HFFc6 (cell line): ENCODE measurements around the gene LRG1. TPM values are rescaled to one million over a fixed set of nuclear protein-coding genes. Genes with fewer than 3 reads are reported as not detected.

ENCODE experiments used
- DNase-seq: peaks from one replicate; pipeline ENCODE4 v3.0.0-alpha.2; 2018
- H3K27ac Mint-ChIP-seq: 2 replicates; pipeline ENCODE4 v1.8.0; 2020; ENCODE audit warnings: mild to moderate bottlenecking, mixed read lengths
- H3K27me3 Mint-ChIP-seq: 2 replicates; pipeline ENCODE4 v1.8.0; 2021; ENCODE audit warnings: mild to moderate bottlenecking, moderate library complexity, mixed read lengths; ENCODE audit not compliant: insufficient read depth
- H3K36me3 Mint-ChIP-seq: 2 replicates; pipeline ENCODE4 v1.8.0; 2021; ENCODE audit warnings: low read depth, mixed read lengths
- H3K4me1 Mint-ChIP-seq: 2 replicates; pipeline ENCODE4 v1.8.0; 2020; ENCODE audit warnings: low read depth, mixed read lengths
- H3K4me3 Mint-ChIP-seq: 2 replicates; pipeline ENCODE4 v1.8.0; 2020; ENCODE audit warnings: mild to moderate bottlenecking, moderate library complexity, mixed read lengths
- H3K9me3 Mint-ChIP-seq: 2 replicates; pipeline ENCODE4 v1.8.0; 2020; ENCODE audit warnings: mild to moderate bottlenecking, mixed read lengths
- total RNA-seq, 6 experiments: library from RNA; stranded (reverse); fragmentation: NEBNext Ultra II Directional; extraction: Animal tissue kit (Norgen Biotek cat#: 25700); gene quantifications; 2 replicates in 1 of 6; 3 replicates in 5 of 6; pipeline ENCODE4 v1.2.3, GENCODE V29; 2021
- TF ChIP-seq, protein P1 (sequence below): fragments of 200-600 bp; sonication (generic); IDR thresholded peaks from 2 replicates; pipeline ENCODE4 v1.5.0; 2021; ENCODE audit warnings: antibody characterized with exemption, mild to moderate bottlenecking

Gene LRG1
- total RNA-seq, 6 experiments from 2014 or later, result not detected

DNA sequence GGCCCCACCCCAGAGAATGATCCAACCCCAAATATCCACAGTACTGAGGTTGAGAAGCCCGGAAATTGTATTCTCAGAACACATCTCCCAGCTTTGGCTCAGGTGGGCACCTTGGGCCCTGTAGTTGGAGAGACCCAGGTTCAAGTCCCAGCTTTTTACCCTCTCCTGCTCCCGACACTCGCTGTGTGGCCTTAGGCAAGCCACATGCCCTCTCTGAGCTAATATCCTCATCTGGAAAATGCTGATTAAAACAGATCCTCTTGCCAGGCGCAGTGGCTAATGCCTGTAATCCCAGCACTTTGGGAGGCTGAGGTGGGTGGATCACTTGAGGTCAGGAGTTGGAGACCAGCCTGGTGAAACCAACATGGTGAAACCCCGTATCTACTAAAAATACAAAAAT, 24.1 kb downstream of the LRG1 start:
- Mint-ChIP-seq H3K27me3 (peaks cover 9% of the 10 kb centered on the region), H3K4me1 (no peaks in the 10 kb centered on the region), H3K36me3 (no peaks in the 10 kb centered on the region), H3K27ac (no peak overlapping the region), H3K9me3 (no peaks in the 10 kb centered on the region), H3K4me3 (no peak overlapping the region)
- TF ChIP-seq, protein P1, sequence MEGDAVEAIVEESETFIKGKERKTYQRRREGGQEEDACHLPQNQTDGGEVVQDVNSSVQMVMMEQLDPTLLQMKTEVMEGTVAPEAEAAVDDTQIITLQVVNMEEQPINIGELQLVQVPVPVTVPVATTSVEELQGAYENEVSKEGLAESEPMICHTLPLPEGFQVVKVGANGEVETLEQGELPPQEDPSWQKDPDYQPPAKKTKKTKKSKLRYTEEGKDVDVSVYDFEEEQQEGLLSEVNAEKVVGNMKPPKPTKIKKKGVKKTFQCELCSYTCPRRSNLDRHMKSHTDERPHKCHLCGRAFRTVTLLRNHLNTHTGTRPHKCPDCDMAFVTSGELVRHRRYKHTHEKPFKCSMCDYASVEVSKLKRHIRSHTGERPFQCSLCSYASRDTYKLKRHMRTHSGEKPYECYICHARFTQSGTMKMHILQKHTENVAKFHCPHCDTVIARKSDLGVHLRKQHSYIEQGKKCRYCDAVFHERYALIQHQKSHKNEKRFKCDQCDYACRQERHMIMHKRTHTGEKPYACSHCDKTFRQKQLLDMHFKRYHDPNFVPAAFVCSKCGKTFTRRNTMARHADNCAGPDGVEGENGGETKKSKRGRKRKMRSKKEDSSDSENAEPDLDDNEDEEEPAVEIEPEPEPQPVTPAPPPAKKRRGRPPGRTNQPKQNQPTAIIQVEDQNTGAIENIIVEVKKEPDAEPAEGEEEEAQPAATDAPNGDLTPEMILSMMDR, result no peak
- no peak for DNase-seq

- H3K36me3 Mint-ChIP-seq, result no peaks in the 10 kb centered on the region
- H3K27me3 Mint-ChIP-seq, result peaks cover 13% of the 10 kb centered on the region
Observed at GRCh38 chr19:4513248-4513647, 26.6 kb downstream of the LRG1 start.

GRCh38 chr19:4512070-4512469, 27.8 kb downstream of the LRG1 start:
- TF ChIP-seq, protein P1, result no peak
- DNase-seq, result no peak
- Mint-ChIP-seq H3K4me1 (no peaks in the 10 kb centered on the region), H3K27me3 (peaks cover 13% of the 10 kb centered on the region), H3K4me3 (no peak overlapping the region), H3K36me3 (no peaks in the 10 kb centered on the region), H3K27ac (no peak overlapping the region), H3K9me3 (no peaks in the 10 kb centered on the region)

More at GRCh38 chr19:4513248-4513647, 26.6 kb downstream of the LRG1 start:
- H3K4me3 Mint-ChIP-seq, result no peak overlapping the region
- no peak overlapping the region for H3K27ac Mint-ChIP-seq
- TF ChIP-seq, protein P1, result no peak
- no peaks in the 10 kb centered on the region for H3K9me3 Mint-ChIP-seq
- no peaks in the 10 kb centered on the region for H3K4me1 Mint-ChIP-seq
- DNase-seq, result no peak

DNA sequence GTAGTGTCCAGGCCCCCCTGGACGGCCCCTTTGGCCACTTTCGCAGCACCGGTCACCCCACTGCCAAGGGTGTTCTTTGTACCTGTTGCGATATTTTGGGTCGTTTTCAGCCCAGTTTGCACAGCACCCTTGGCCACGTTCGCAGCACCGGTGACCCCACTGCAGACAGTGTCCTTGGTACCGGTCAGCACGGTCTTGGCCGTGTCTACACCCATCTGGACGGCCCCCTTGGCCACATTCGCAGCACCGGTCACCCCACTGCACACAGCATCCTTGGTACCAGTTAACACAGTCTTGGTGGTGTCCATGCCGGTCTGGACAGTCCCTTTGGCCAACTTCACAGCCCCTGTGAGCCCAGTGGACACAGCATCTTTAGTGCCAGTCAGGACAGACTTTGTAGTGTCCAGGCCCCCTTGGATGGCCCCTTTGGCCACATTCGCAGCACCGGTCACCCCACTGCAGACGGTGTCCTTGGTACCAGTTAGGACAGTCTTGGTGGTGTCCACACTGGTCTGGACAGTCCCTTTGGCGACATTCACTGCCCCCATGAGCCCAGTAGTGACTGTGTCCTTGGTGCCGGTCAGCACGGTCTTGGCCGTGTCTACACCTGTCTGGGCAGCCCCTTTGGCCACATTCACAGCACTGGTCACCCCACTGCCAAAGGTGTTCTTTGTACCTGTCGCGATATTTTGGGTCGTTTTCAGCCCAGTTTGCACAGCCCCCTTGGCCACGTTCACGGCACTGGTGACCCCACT, 28.4 kb downstream of the LRG1 start:
- H3K4me3 Mint-ChIP-seq, result no peak overlapping the region
- H3K4me1 Mint-ChIP-seq, result peaks cover 5% of the 10 kb centered on the region
- H3K36me3 Mint-ChIP-seq, result peaks cover 1% of the 10 kb centered on the region; the same call in 1 of the 2 replicates
- peaks cover 13% of the 10 kb centered on the region for H3K27me3 Mint-ChIP-seq
- no peak overlapping the region for H3K27ac Mint-ChIP-seq
- DNase-seq, result no peak
- H3K9me3 Mint-ChIP-seq, result no peaks in the 10 kb centered on the region
- TF ChIP-seq, protein P1, result no peak

- Mint-ChIP-seq H3K36me3 (peaks cover 8% of the 10 kb centered on the region), H3K4me1 (peaks cover 11% of the 10 kb centered on the region), H3K9me3 (no peaks in the 10 kb centered on the region), H3K27ac (no peak overlapping the region), H3K27me3 (peaks cover 13% of the 10 kb centered on the region), H3K4me3 (no peak overlapping the region)
- TF ChIP-seq, protein P1, result no peak
- DNase-seq, result no peak
Observed at GRCh38 chr19:4510435-4511255, 29.2 kb downstream of the LRG1 start.
